Gastroesophageal sphincter (tissue), 3 donors: Measurements from ENCODE around the gene MACROH2A2.
"Not testable (repeated sequence)": the region's sequence is repeated elsewhere in the genome, so short reads cannot be mapped to it uniquely, and the experiment has no call there.

ENCODE experiments used
- EP300 ChIP-seq: sonication (generic); formaldehyde crosslinking; IDR thresholded peaks from one replicate; pipeline ENCODE4 v1.6.1; 2017; ENCODE audit warnings: antibody characterized with exemption, mild to moderate bottlenecking
- POLR2AphosphoS5 ChIP-seq: sonication (generic); formaldehyde crosslinking; IDR thresholded peaks from one replicate; pipeline ENCODE4 v1.6.1; 2017; ENCODE audit warnings: antibody characterized with exemption
- TF ChIP-seq, protein P1 (sequence below), 4 experiments: fragments of 200-600 bp in 2 of 4; fragments of 450-650 bp in 2 of 4; sonication (generic) in 1 of 4; IDR thresholded peaks; one replicate each; pipeline ENCODE4 v1.5.1; 2017 to 2019; ENCODE audit warnings: antibody characterized with exemption in 4 of 4, mild to moderate bottlenecking in 2 of 4, moderate library complexity in 2 of 4

DNA sequence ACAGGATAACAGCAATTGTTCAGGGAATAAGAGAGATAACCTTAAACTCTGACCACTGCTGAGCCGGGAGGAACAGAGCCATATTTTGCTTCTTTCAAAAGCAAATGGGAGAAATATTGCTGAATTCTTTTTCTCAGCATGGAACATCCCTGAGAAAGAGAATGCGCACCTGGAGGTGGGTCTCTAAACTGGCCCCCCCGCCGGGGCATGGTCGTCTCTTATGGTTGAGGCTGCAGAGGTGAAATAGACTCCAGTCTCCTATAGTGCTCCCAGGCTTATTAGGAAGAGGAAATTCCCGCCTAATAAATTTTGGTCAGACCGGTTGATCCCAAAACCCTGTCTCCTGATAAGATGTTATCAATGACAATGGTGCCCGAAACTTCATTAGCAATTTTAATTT lies 10.9 kb upstream of the MACROH2A2 start:
- TF ChIP-seq, protein P1, sequence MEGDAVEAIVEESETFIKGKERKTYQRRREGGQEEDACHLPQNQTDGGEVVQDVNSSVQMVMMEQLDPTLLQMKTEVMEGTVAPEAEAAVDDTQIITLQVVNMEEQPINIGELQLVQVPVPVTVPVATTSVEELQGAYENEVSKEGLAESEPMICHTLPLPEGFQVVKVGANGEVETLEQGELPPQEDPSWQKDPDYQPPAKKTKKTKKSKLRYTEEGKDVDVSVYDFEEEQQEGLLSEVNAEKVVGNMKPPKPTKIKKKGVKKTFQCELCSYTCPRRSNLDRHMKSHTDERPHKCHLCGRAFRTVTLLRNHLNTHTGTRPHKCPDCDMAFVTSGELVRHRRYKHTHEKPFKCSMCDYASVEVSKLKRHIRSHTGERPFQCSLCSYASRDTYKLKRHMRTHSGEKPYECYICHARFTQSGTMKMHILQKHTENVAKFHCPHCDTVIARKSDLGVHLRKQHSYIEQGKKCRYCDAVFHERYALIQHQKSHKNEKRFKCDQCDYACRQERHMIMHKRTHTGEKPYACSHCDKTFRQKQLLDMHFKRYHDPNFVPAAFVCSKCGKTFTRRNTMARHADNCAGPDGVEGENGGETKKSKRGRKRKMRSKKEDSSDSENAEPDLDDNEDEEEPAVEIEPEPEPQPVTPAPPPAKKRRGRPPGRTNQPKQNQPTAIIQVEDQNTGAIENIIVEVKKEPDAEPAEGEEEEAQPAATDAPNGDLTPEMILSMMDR (IDR thresholded peaks at IDR 0.05) = not testable (repeated sequence)
- TF ChIP-seq POLR2AphosphoS5, EP300: not testable (repeated sequence)
